SU-DHL-6 (cell line): ENCODE data around the gene RNU6-7.

Source experiments
- CTCF ChIP-seq: fragments of 200-600 bp; sonication (generic); IDR thresholded peaks from one replicate; pipeline ENCODE4 v1.5.1; 2017; ENCODE audit warnings: antibody characterized with exemption, mild to moderate bottlenecking, low read length, moderate library complexity; ENCODE audit not compliant: insufficient read depth, poor library complexity, severe bottlenecking
- EZH2phosphoT487 ChIP-seq: fragments of 200-600 bp; sonication (generic), shearing (Covaris generic); conservative IDR thresholded peaks from 2 replicates; pipeline ENCODE4 v1.6.1; 2018; ENCODE audit warnings: mild to moderate bottlenecking, antibody characterized with exemption, low read length, moderate library complexity, mixed read lengths

DNA sequence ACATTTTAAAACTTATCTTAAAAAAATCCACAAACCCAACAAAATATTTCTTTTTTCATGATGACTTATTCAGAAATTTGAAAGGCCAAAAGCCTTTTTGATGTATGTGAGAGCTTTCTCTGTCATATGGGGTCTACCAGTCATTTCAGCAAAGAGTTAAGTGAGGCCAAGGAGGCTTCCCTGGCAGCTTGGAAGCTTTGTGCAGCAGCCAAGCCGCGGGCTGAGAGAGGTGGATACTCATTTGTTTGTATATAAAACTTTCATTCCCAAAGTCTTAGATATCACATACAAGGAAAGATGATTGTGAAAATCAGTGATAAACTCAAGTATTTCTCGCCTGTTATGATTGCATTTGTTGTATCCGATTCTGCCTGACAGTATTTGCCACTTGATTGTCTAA is 49.7 kb downstream of the RNU6-7 start:
- TF ChIP-seq CTCF (no peak), EZH2phosphoT487 (no peak)
